ENCODE data around the gene ECI1.

- TF ChIP-seq, protein P1, sequence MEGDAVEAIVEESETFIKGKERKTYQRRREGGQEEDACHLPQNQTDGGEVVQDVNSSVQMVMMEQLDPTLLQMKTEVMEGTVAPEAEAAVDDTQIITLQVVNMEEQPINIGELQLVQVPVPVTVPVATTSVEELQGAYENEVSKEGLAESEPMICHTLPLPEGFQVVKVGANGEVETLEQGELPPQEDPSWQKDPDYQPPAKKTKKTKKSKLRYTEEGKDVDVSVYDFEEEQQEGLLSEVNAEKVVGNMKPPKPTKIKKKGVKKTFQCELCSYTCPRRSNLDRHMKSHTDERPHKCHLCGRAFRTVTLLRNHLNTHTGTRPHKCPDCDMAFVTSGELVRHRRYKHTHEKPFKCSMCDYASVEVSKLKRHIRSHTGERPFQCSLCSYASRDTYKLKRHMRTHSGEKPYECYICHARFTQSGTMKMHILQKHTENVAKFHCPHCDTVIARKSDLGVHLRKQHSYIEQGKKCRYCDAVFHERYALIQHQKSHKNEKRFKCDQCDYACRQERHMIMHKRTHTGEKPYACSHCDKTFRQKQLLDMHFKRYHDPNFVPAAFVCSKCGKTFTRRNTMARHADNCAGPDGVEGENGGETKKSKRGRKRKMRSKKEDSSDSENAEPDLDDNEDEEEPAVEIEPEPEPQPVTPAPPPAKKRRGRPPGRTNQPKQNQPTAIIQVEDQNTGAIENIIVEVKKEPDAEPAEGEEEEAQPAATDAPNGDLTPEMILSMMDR (IDR thresholded peaks at IDR 0.05; ENCODE audit: poor library complexity), result peak; percentile 51
- no peak for TF ChIP-seq EZH2 (IDR thresholded peaks at IDR 0.05; ENCODE audit: borderline replicate concordance)
These were observed 56.5 kb downstream of the ECI1 start for GRCh38 chr16:2194852-2195321.

Measured in hepatocyte (in vitro differentiated cells).